Measurements from ENCODE around the gene SAMD11.

SAMD11 gene

DNA sequence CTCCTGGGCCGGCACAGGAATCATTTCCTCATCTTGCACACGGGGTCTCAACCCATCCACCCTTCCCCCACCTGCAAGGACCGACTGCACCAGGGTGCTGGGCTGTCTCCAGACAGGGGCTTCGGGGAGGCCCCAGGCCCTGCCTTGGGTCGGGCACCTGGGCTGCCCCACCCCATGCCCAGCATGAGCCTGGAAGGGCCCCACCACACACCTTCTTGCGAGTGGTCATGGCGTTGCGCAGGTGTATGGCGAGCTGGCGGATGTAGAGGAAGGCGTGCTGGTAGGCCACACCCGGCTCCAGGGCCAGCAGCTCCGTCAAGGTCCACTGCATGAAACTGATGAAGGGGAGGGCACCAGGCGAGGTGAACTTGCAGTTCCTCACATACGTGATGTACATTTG, 28.5 kb downstream of the SAMD11 start:
- Histone ChIP-seq H3K36me3 (replicated peaks) (peaks cover 84% of the 10 kb centered on the region), H3K4me3 (ENCODE audit: low read depth, low read length) (no peak overlapping the region), H3K27me3 (replicated peaks) (no peaks in the 10 kb centered on the region), H3K27ac (no peak overlapping the region)
- DNase-seq, result no peak
- TF ChIP-seq, protein P1, sequence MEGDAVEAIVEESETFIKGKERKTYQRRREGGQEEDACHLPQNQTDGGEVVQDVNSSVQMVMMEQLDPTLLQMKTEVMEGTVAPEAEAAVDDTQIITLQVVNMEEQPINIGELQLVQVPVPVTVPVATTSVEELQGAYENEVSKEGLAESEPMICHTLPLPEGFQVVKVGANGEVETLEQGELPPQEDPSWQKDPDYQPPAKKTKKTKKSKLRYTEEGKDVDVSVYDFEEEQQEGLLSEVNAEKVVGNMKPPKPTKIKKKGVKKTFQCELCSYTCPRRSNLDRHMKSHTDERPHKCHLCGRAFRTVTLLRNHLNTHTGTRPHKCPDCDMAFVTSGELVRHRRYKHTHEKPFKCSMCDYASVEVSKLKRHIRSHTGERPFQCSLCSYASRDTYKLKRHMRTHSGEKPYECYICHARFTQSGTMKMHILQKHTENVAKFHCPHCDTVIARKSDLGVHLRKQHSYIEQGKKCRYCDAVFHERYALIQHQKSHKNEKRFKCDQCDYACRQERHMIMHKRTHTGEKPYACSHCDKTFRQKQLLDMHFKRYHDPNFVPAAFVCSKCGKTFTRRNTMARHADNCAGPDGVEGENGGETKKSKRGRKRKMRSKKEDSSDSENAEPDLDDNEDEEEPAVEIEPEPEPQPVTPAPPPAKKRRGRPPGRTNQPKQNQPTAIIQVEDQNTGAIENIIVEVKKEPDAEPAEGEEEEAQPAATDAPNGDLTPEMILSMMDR (IDR thresholded peaks at IDR 0.05; ENCODE audit: low read depth, low read length, missing control alignments), result no peak
- in situ Hi-C loops (cut with HindIII; ENCODE audit: low pct_ligation_motif_present, low sequenced_read_pairs), result no loop called here

GRCh38 chr1:952603-953002, 28.9 kb downstream of the SAMD11 start:
- no peaks in the 10 kb centered on the region for H3K27me3 ChIP-seq (replicated peaks)
- H3K36me3 ChIP-seq (replicated peaks), result peaks cover 80% of the 10 kb centered on the region
- TF ChIP-seq, protein P1 (IDR thresholded peaks at IDR 0.05; ENCODE audit: low read depth, low read length, missing control alignments), result no peak
- in situ Hi-C loops (cut with HindIII; ENCODE audit: low pct_ligation_motif_present, low sequenced_read_pairs), result no loop called here
- H3K27ac ChIP-seq, result no peak overlapping the region
- no peak for DNase-seq
- no peak overlapping the region for H3K4me3 ChIP-seq (ENCODE audit: low read depth, low read length)

DNA sequence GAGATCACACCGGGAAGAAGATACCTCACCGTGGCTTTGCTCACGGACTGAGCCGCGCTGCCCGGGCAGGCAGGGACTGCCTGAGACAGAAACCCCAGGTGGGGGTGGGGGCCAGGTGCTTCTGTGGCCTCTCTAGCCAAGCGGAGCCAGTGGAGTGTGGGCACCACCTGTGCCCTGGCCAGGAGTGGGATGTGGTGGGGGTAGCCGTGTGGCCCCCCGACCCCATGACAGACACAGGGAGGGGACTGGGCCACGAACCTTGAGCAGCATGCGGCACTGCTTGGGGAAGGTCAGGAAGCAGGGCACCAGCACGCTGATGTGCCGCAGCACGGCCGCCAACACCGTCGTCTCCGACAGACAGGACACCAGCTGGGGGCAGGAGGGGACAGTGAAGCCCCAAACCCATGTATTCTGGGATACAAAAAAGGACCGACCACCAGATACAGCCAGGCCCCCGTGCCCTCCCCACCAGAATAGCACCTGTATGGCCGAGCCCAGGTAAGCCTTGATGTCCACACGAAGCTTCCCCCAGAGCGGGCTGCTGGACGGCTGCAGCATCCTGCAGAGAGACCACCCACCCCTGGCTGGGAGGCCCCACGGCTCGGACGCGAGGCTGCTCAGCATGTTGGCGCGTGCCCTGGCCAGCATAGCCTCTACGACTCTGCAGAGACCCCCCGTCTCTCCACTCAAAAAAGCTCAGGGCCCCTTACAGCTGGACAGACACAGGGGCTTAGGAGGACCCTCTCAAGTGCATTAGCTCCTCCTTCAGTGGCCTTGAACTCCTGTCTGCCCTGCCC, 30.0 kb downstream of the SAMD11 start:
- TF ChIP-seq, protein P1 (IDR thresholded peaks at IDR 0.05; ENCODE audit: low read depth, low read length, missing control alignments), result no peak
- no peak for DNase-seq
- Histone ChIP-seq H3K4me3 (ENCODE audit: low read depth, low read length) (no peak overlapping the region), H3K27ac (no peak overlapping the region), H3K36me3 (replicated peaks) (peaks cover 75% of the 10 kb centered on the region), H3K27me3 (replicated peaks) (no peaks in the 10 kb centered on the region)
- in situ Hi-C loops (cut with HindIII; ENCODE audit: low pct_ligation_motif_present, low sequenced_read_pairs), result no loop called here

GRCh38 chr1:954927-955326, 31.2 kb downstream of the SAMD11 start:
- no peak for DNase-seq
- Histone ChIP-seq H3K27me3 (replicated peaks) (no peaks in the 10 kb centered on the region), H3K4me3 (ENCODE audit: low read depth, low read length) (no peak overlapping the region), H3K36me3 (replicated peaks) (peaks cover 65% of the 10 kb centered on the region), H3K27ac (no peak overlapping the region)
- TF ChIP-seq, protein P1 (IDR thresholded peaks at IDR 0.05; ENCODE audit: low read depth, low read length, missing control alignments), result no peak
- in situ Hi-C loops (cut with HindIII; ENCODE audit: low pct_ligation_motif_present, low sequenced_read_pairs), result no loop called here

- H3K27ac ChIP-seq, result no peak overlapping the region
- TF ChIP-seq, protein P1 (IDR thresholded peaks at IDR 0.05; ENCODE audit: low read depth, low read length, missing control alignments), result no peak
- DNase-seq, result no peak
- H3K27me3 ChIP-seq (replicated peaks), result no peaks in the 10 kb centered on the region
- H3K4me3 ChIP-seq (ENCODE audit: low read depth, low read length), result no peak overlapping the region
- H3K36me3 ChIP-seq (replicated peaks), result peaks cover 59% of the 10 kb centered on the region
- in situ Hi-C loops (cut with HindIII; ENCODE audit: low pct_ligation_motif_present, low sequenced_read_pairs), result no loop called here
Observed at GRCh38 chr1:955474-955873, 31.8 kb downstream of the SAMD11 start.

GRCh38 chr1:956636-957035, 32.9 kb downstream of the SAMD11 start:
- H3K4me3 ChIP-seq (ENCODE audit: low read depth, low read length), result no peak overlapping the region

More at GRCh38 chr1:956636-957035, 32.9 kb downstream of the SAMD11 start:
- in situ Hi-C loops (cut with HindIII; ENCODE audit: low pct_ligation_motif_present, low sequenced_read_pairs), result no loop called here
- Histone ChIP-seq H3K36me3 (replicated peaks) (peaks cover 51% of the 10 kb centered on the region), H3K27me3 (replicated peaks) (no peaks in the 10 kb centered on the region), H3K27ac (no peak overlapping the region)
- TF ChIP-seq, protein P1 (IDR thresholded peaks at IDR 0.05; ENCODE audit: low read depth, low read length, missing control alignments), result no peak
- no peak for DNase-seq
